Renal cortical epithelial cell (primary cell): ENCODE results near the gene OLFML2A. TPM values are rescaled to one million over a fixed set of nuclear protein-coding genes. Genes with fewer than 3 reads are reported as not detected.
A peak's percentile ranks its signal among the peaks of the same experiment; 100 is the strongest.

ENCODE experiments used
- DNase-seq: peaks from one replicate; pipeline ENCODE4 v3.0.0-alpha.2; 2011; ENCODE audit warnings: low read depth
- total RNA-seq: library from RNA; depleted of rRNA; stranded (reverse); fragments of >200 nt; gene quantifications from 2 replicates; pipeline ENCODE4 v1.2.3, GENCODE V29; 2014

OLFML2A gene
- total RNA-seq, 1 donor from 2014 or later, result 6.6 TPM

GRCh38 chr9:124778575-124779367 is 1.8 kb downstream of the OLFML2A start:
- no peak for DNase-seq

GRCh38 chr9:124779368-124780059 is 2.6 kb downstream of the OLFML2A start:
- peak; percentile 83 for DNase-seq

- no peak for DNase-seq
Observed at GRCh38 chr9:124780060-124780756, 3.3 kb downstream of the OLFML2A start.

- no peak for DNase-seq
Observed at GRCh38 chr9:124780757-124781151, 3.8 kb downstream of the OLFML2A start.

- no peak for DNase-seq
Observed at GRCh38 chr9:124781967-124782660, 5.2 kb downstream of the OLFML2A start.

- DNase-seq, result no peak
Observed at GRCh38 chr9:124782661-124783574, 6.0 kb downstream of the OLFML2A start.

GRCh38 chr9:124783830-124784229 is 6.9 kb downstream of the OLFML2A start:
- no peak for DNase-seq

- no peak for DNase-seq
Observed at GRCh38 chr9:124784509-124784908, 7.6 kb downstream of the OLFML2A start.

GRCh38 chr9:124786881-124787573 is 10.1 kb downstream of the OLFML2A start:
- no peak for DNase-seq

GRCh38 chr9:124788542-124789217 is 11.7 kb downstream of the OLFML2A start:
- DNase-seq, result no peak

- DNase-seq, result no peak
Observed at GRCh38 chr9:124789531-124789930, 12.6 kb downstream of the OLFML2A start.

GRCh38 chr9:124790301-124790700 is 13.4 kb downstream of the OLFML2A start:
- no peak for DNase-seq

- DNase-seq, result no peak
Observed at GRCh38 chr9:124790801-124791505, 14.0 kb downstream of the OLFML2A start.

GRCh38 chr9:124792257-124793014 is 15.5 kb downstream of the OLFML2A start:
- DNase-seq, result no peak

GRCh38 chr9:124793015-124793541 is 16.1 kb downstream of the OLFML2A start:
- DNase-seq, result peak; percentile 56

- no peak for DNase-seq
Observed at GRCh38 chr9:124794902-124795491, 18.1 kb downstream of the OLFML2A start.

- no peak for DNase-seq
Observed at GRCh38 chr9:124795881-124796431, 19.0 kb downstream of the OLFML2A start.
